PC-9 (cell line): ENCODE results near the gene REEP3. TPM values are rescaled to one million over a fixed set of nuclear protein-coding genes. Genes with fewer than 3 reads are reported as not detected.

Source experiments
- BruUV-seq: library from RNA; stranded (reverse); fragments of 400-500 nt; replicated peaks from 2 replicates; lab custom pipeline; 2021; lab: Mats Ljungman, UMichigan
- CTCF ChIA-PET: fragments of 300-600 bp; sonication (Branson Sonifier 250); formaldehyde crosslinking; loops from one replicate; lab custom pipeline; 2022; ENCODE audit warnings: antibody characterized with exemption; lab: Charles Lee
- POLR2A ChIA-PET: fragments of 300-600 bp; sonication (Branson Sonifier 250); formaldehyde crosslinking; loops from one replicate; lab custom pipeline; 2022; ENCODE audit warnings: antibody characterized with exemption; ENCODE audit not compliant: unreplicated experiment; lab: Charles Lee
- DNase-seq, 2 experiments: peaks; one replicate each; pipeline versions ENCODE4 v3.0.0 to v3.0.0-alpha.2; 2015 to 2022; ENCODE audit warnings: mixed read lengths in 1 of 2
- H2AFZ ChIP-seq: fragments of 200-600 bp; sonication (generic); 2 replicates; pipeline ENCODE4 v1.8.1; 2017; ENCODE audit warnings: antibody characterized with exemption
- H3F3A ChIP-seq: fragments of 200-600 bp; sonication (generic); 2 replicates; pipeline ENCODE4 v1.8.1; 2017; ENCODE audit warnings: antibody characterized with exemption, mild to moderate bottlenecking, low read depth; ENCODE audit not compliant: insufficient read depth
- H3K27ac ChIP-seq: fragments of 200-600 bp; sonication (generic); 2 replicates; pipeline ENCODE4 v1.6.1; 2016; ENCODE audit warnings: mixed run types
- H3K27me3 ChIP-seq: fragments of 200-600 bp; sonication (generic); 2 replicates; pipeline ENCODE4 v1.6.1; 2016; ENCODE audit warnings: low read depth, mixed run types; ENCODE audit not compliant: insufficient read depth
- H3K36me3 ChIP-seq: fragments of 200-600 bp; sonication (generic); 2 replicates; pipeline ENCODE4 v1.6.1; 2016; ENCODE audit warnings: low read depth, mixed run types
- H3K4me1 ChIP-seq: fragments of 200-600 bp; sonication (generic); replicated peaks from 2 replicates; pipeline ENCODE4 v1.6.1; 2016; ENCODE audit warnings: mixed run types; ENCODE audit not compliant: insufficient read depth
- H3K4me2 ChIP-seq: fragments of 200-600 bp; sonication (generic); 2 replicates; pipeline ENCODE4 v1.6.1; 2017; ENCODE audit warnings: mixed run types
- H3K4me3 ChIP-seq: fragments of 200-600 bp; sonication (generic); 2 replicates; pipeline ENCODE4 v1.6.1; 2016; ENCODE audit warnings: mixed run types
- H3K79me2 ChIP-seq: fragments of 200-600 bp; sonication (generic); 2 replicates; pipeline ENCODE4 v1.6.1; 2017; ENCODE audit warnings: low read depth, mixed run types
- H3K9me2 ChIP-seq: fragments of 200-600 bp; sonication (generic); 2 replicates; pipeline ENCODE4 v1.8.1; 2017; ENCODE audit warnings: mild to moderate bottlenecking; ENCODE audit not compliant: insufficient read depth
- H3K9me3 ChIP-seq: fragments of 200-600 bp; sonication (generic); 2 replicates; pipeline ENCODE4 v1.8.1; 2016; ENCODE audit warnings: low read depth; ENCODE audit not compliant: insufficient read depth
- H4K20me1 ChIP-seq: fragments of 200-600 bp; sonication (generic); 2 replicates; pipeline ENCODE4 v1.8.1; 2017; ENCODE audit not compliant: insufficient read depth
- EZH2 ChIP-seq: fragments of 200-600 bp; sonication (generic); IDR thresholded peaks from 2 replicates; pipeline ENCODE4 v1.8.0; 2017; ENCODE audit warnings: antibody characterized with exemption, low read depth
- intact Hi-C: fragments of 100-400 bp; cut with micrococcal nuclease; formaldehyde crosslinking; loops from one replicate; pipeline ENCODE4 v1.10.0; 2022; ENCODE audit not compliant: unreplicated experiment
- total RNA-seq: library from RNA; stranded (reverse); gene quantifications from 2 replicates; pipeline ENCODE4 v1.2.3, GENCODE V29; 2021
- TF ChIP-seq, protein P1 (sequence below): fragments of 200-600 bp; sonication (generic); conservative IDR thresholded peaks from 2 replicates; pipeline ENCODE4 v1.6.1; 2017; ENCODE audit warnings: mixed run types, antibody characterized with exemption, mild to moderate bottlenecking, moderate library complexity

REEP3 gene
- total RNA-seq, 1 experiment from 2014 or later, result 56.4 TPM

DNA sequence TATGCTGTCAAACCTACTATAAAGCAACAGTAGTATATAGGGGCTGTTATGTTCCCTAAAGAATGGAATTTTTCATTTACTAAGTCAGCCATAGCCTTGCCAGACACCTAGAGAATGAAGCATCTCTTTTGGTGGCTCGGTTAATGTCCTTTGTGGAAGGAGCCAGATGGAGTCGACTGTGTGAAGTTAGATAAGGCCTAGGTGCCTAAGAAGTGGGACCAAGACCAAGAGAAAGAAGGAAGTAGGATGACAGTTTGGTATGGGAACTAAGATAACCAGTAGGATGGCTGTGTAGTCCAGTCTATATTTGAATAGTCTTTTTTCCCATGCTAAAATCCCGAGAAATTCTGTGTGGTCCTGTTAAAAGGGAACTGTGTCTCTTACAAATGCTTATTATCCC, 62.2 kb downstream of the REEP3 start:
- Histone ChIP-seq H3K27ac (no peak overlapping the region), H4K20me1 (no peaks in the 10 kb centered on the region), H3K9me2 (no peaks in the 10 kb centered on the region), H3K79me2 (0 out of 2 replicates have a peak, but pooled peaks cover 8% of the 10 kb centered on the region), H3K9me3 (no peaks in the 10 kb centered on the region), H3F3A (0 out of 2 replicates have a peak, but pooled peaks cover 9% of the 10 kb centered on the region), H2AFZ (no peak overlapping the region), H3K36me3 (no peaks in the 10 kb centered on the region), H3K4me3 (no peak overlapping the region), H3K4me1 (peaks cover 6% of the 10 kb centered on the region), H3K27me3 (no peaks in the 10 kb centered on the region), H3K4me2 (no peak overlapping the region)
- intact Hi-C loops, result no loop called here
- DNase-seq, result no peak
- no TSS peak for BruUV-seq
- CTCF ChIA-PET, result no interaction called here
- POLR2A ChIA-PET, result no interaction called here
- TF ChIP-seq EZH2, result no peak
- TF ChIP-seq, protein P1, sequence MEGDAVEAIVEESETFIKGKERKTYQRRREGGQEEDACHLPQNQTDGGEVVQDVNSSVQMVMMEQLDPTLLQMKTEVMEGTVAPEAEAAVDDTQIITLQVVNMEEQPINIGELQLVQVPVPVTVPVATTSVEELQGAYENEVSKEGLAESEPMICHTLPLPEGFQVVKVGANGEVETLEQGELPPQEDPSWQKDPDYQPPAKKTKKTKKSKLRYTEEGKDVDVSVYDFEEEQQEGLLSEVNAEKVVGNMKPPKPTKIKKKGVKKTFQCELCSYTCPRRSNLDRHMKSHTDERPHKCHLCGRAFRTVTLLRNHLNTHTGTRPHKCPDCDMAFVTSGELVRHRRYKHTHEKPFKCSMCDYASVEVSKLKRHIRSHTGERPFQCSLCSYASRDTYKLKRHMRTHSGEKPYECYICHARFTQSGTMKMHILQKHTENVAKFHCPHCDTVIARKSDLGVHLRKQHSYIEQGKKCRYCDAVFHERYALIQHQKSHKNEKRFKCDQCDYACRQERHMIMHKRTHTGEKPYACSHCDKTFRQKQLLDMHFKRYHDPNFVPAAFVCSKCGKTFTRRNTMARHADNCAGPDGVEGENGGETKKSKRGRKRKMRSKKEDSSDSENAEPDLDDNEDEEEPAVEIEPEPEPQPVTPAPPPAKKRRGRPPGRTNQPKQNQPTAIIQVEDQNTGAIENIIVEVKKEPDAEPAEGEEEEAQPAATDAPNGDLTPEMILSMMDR, result no peak

DNA sequence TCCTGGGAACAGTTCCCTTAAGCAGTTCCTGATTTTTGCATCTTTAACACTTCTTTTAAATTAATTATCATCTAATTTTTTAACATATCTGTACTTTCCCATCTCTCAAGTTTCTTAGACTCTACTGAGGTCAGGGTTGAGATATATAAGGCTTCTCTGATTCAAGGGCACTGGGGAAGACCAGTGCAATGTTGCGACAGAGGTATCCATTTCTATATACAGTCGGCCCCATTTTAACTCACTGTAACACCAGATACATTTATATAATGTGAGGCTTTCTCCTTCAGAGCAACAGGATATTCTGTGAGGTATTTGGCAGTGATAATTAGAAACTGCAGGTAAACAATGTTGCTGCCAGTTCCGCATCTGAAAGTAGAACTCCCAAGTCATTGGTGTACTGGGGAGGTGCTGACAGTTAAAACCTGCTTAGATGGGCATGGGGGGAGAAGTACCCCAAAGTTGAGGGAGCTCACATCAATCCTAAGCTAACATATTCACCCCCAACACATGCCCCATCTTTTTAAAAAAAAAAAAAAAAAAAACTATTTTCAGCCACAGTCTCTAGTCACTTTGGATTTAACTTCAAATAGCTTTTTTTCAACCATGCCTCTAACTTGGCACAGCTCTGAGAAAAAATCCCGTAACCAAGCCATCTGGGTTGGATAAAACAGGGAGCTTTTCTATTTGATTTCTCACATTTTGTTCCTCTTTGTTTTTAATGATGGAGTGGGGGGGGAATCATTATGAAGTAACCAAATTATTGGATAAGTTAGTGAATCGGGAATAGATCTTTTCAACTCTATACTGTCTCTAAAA, 62.9 kb downstream of the REEP3 start:
- TF ChIP-seq, protein P1, result no peak
- no peak for TF ChIP-seq EZH2
- H4K20me1 ChIP-seq, result no peaks in the 10 kb centered on the region; the same call in 1 of the 2 replicates
- H3K9me2 ChIP-seq, result no peaks in the 10 kb centered on the region
- BruUV-seq, result no TSS peak
- H3K4me1 ChIP-seq, result peaks cover 13% of the 10 kb centered on the region
- 0 out of 2 replicates have a peak, but pooled peaks cover 9% of the 10 kb centered on the region for H3F3A ChIP-seq
- no peak for DNase-seq
- H3K27ac ChIP-seq, result no peak overlapping the region
- intact Hi-C loops, result no loop called here
- no peak overlapping the region for H3K4me3 ChIP-seq
- no peaks in the 10 kb centered on the region for H3K27me3 ChIP-seq
- H3K9me3 ChIP-seq, result no peaks in the 10 kb centered on the region
- H3K79me2 ChIP-seq, result 0 out of 2 replicates have a peak, but pooled peaks cover 8% of the 10 kb centered on the region
- CTCF ChIA-PET, result interaction anchor here (0.6 kb wide), 1 partner anchor 89 kb away, joined by 9 read pairs; no protein-coding TSS in a partner anchor
- H3K4me2 ChIP-seq, result no peak overlapping the region
- no peak overlapping the region for H2AFZ ChIP-seq
- H3K36me3 ChIP-seq, result no peaks in the 10 kb centered on the region
- POLR2A ChIA-PET, result interaction anchor here (0.7 kb wide), 1 partner anchor 1151 kb away, joined by 18 read pairs; no protein-coding TSS in a partner anchor

DNA sequence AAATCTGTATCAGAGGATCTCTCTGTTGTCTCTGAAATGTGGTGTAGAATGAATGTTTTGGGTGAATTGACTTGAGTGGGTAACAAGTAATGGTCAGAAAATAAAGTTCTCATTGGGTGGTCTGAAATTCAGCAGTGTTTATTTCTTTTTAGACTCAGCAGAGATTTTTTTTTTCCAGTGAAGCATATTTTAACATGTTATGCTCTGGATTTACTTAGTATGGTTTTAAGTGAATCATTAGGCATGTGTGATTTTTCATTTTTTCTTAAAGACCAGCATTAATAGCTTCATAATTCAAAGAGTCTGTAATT, 63.5 kb downstream of the REEP3 start:
- Histone ChIP-seq H3K4me2 (no peak overlapping the region), H3K4me3 (no peak overlapping the region), H3K79me2 (0 out of 2 replicates have a peak, but pooled peaks cover 8% of the 10 kb centered on the region), H3K9me2 (no peaks in the 10 kb centered on the region), H3K27me3 (no peaks in the 10 kb centered on the region), H3K27ac (no peak overlapping the region), H3K36me3 (no peaks in the 10 kb centered on the region), H3K4me1 (peaks cover 14% of the 10 kb centered on the region), H2AFZ (no peak overlapping the region), H3F3A (0 out of 2 replicates have a peak, but pooled peaks cover 9% of the 10 kb centered on the region), H3K9me3 (no peaks in the 10 kb centered on the region), H4K20me1 (no peaks in the 10 kb centered on the region; the same call in 1 of the 2 replicates)
- no peak for TF ChIP-seq EZH2
- TF ChIP-seq, protein P1, result no peak
- ChIA-PET CTCF (no interaction called here), POLR2A (interaction anchor here (0.7 kb wide), 1 partner anchor 1152 kb away, joined by 18 read pairs; no protein-coding TSS in a partner anchor)
- DNase-seq, result no peak
- no TSS peak for BruUV-seq
- intact Hi-C loops, result no loop called here
